H9 (cell line): ENCODE measurements around the gene ZCCHC7. TPM values are rescaled to one million over a fixed set of nuclear protein-coding genes. Genes with fewer than 3 reads are reported as not detected.

Source experiments
- DNase-seq: peaks from one replicate; pipeline ENCODE4 v3.0.0-alpha.2; 2017
- H2AFZ ChIP-seq: one replicate; pipeline ENCODE4 v1.6.1; 2013; ENCODE audit warnings: mild to moderate bottlenecking, low read length, control low read depth, moderate library complexity
- H2AK5ac ChIP-seq: 2 replicates; pipeline ENCODE4 v1.6.1; 2013; ENCODE audit warnings: low read length, control low read depth, mixed read lengths; ENCODE audit not compliant: insufficient read length
- H2BK120ac ChIP-seq: one replicate; pipeline ENCODE4 v1.6.1; 2013; ENCODE audit warnings: low read depth, mild to moderate bottlenecking, low read length, control low read depth, inconsistent platforms; ENCODE audit not compliant: poor library complexity, severe bottlenecking
- H2BK12ac ChIP-seq: 2 replicates; pipeline ENCODE4 v1.6.1; 2013; ENCODE audit warnings: low read length, control low read depth, mixed read lengths, low read depth; ENCODE audit not compliant: insufficient read length
- H2BK15ac ChIP-seq: 2 replicates; pipeline ENCODE4 v1.6.1; 2013; ENCODE audit warnings: low read depth, low read length, control low read depth
- H2BK20ac ChIP-seq: one replicate; pipeline ENCODE4 v1.6.1; 2013; ENCODE audit warnings: low read depth, mild to moderate bottlenecking, low read length, control low read depth, inconsistent platforms; ENCODE audit not compliant: poor library complexity, severe bottlenecking
- H2BK5ac ChIP-seq: 2 replicates; pipeline ENCODE4 v1.6.1; 2013; ENCODE audit warnings: low read length, control low read depth, mixed read lengths; ENCODE audit not compliant: insufficient read length
- H3K14ac ChIP-seq: 2 replicates; pipeline ENCODE4 v1.6.1; 2013; ENCODE audit warnings: low read length, control low read depth; ENCODE audit not compliant: insufficient read depth
- H3K18ac ChIP-seq: 2 replicates; pipeline ENCODE4 v1.6.1; 2013; ENCODE audit warnings: low read depth, mild to moderate bottlenecking, mixed read lengths, low read length, control low read depth; ENCODE audit not compliant: insufficient read length
- H3K23ac ChIP-seq: 2 replicates; pipeline ENCODE4 v1.6.1; 2013; ENCODE audit warnings: low read length, control low read depth, mixed read lengths, low read depth; ENCODE audit not compliant: insufficient read length
- H3K23me2 ChIP-seq: 2 replicates; pipeline ENCODE4 v1.6.1; 2013; ENCODE audit warnings: low read depth, mild to moderate bottlenecking, mixed read lengths, low read length, control low read depth; ENCODE audit not compliant: insufficient read length, poor library complexity, severe bottlenecking
- H3K27ac ChIP-seq: 2 replicates; pipeline ENCODE4 v1.5.1; 2013; ENCODE audit warnings: low read length, control low read depth, mixed read lengths, low read depth; ENCODE audit not compliant: insufficient read length
- H3K27me3 ChIP-seq: 2 replicates; pipeline ENCODE4 v1.6.1; 2013; ENCODE audit warnings: low read length, control low read depth, inconsistent platforms; ENCODE audit not compliant: insufficient read depth
- H3K4ac ChIP-seq: 2 replicates; pipeline ENCODE4 v1.6.1; 2013; ENCODE audit warnings: low read depth, mild to moderate bottlenecking, control low read depth, inconsistent platforms, low read length, moderate library complexity
- H3K4me1 ChIP-seq: 2 replicates; pipeline ENCODE4 v1.6.1; 2013; ENCODE audit warnings: low read length, control low read depth, inconsistent platforms; ENCODE audit not compliant: insufficient read depth
- H3K4me2 ChIP-seq: 2 replicates; pipeline ENCODE4 v1.6.1; 2013; ENCODE audit warnings: low read length, control low read depth, mixed read lengths; ENCODE audit not compliant: insufficient read length, insufficient read depth
- H3K56ac ChIP-seq: 2 replicates; pipeline ENCODE4 v1.6.1; 2013; ENCODE audit warnings: low read depth, mild to moderate bottlenecking, mixed read lengths, low read length, control low read depth; ENCODE audit not compliant: insufficient read length
- H3K79me1 ChIP-seq: 2 replicates; pipeline ENCODE4 v1.6.1; 2013; ENCODE audit warnings: low read depth, mild to moderate bottlenecking, moderate library complexity, low read length, control low read depth, inconsistent platforms; ENCODE audit not compliant: insufficient read depth, poor library complexity, severe bottlenecking
- H3K79me2 ChIP-seq: 2 replicates; pipeline ENCODE4 v1.6.1; 2013; ENCODE audit warnings: low read length, control low read depth, inconsistent platforms; ENCODE audit not compliant: insufficient read depth
- H3K9ac ChIP-seq: 2 replicates; pipeline ENCODE4 v1.6.1; 2013; ENCODE audit warnings: low read length, control low read depth, mixed read lengths; ENCODE audit not compliant: insufficient read length; ENCODE audit errors: extremely low read depth
- H3K9me3 ChIP-seq: one replicate; pipeline ENCODE4 v1.6.1; 2013; ENCODE audit warnings: low read depth, low read length, inconsistent platforms; ENCODE audit not compliant: control insufficient read depth
- H3T11ph ChIP-seq: one replicate; pipeline ENCODE4 v1.6.1; 2013; ENCODE audit warnings: mild to moderate bottlenecking, low read length, control low read depth, inconsistent platforms
- H4K20me1 ChIP-seq: one replicate; pipeline ENCODE4 v1.6.1; 2013; ENCODE audit not compliant: control insufficient read depth, insufficient read length, insufficient read depth
- H4K5ac ChIP-seq: 2 replicates; pipeline ENCODE4 v1.6.1; 2013; ENCODE audit warnings: low read depth, mild to moderate bottlenecking, mixed read lengths, low read length, control low read depth; ENCODE audit not compliant: insufficient read length
- H4K8ac ChIP-seq: replicated peaks from 2 replicates; pipeline ENCODE4 v1.6.1; 2013; ENCODE audit warnings: low read length, control low read depth, mixed read lengths, low read depth; ENCODE audit not compliant: insufficient read length
- H4K91ac ChIP-seq: 2 replicates; pipeline ENCODE4 v1.6.1; 2013; ENCODE audit warnings: low read depth, mild to moderate bottlenecking, moderate library complexity, mixed read lengths, low read length, control low read depth; ENCODE audit not compliant: insufficient read length
- H3K27ac Mint-ChIP-seq, 3 experiments: 2 replicates in 2 of 3; 3 replicates in 1 of 3; pipeline ENCODE4 v1.8.0; 2020 to 2021; ENCODE audit warnings: mixed read lengths in 3 of 3, mild to moderate bottlenecking in 1 of 3, moderate library complexity in 1 of 3
- H3K27me3 Mint-ChIP-seq: 2 replicates; pipeline ENCODE4 v1.8.0; 2021; ENCODE audit warnings: low read depth, mild to moderate bottlenecking, moderate library complexity, mixed read lengths
- H3K36me3 Mint-ChIP-seq, 3 experiments: 2 replicates in 2 of 3; 3 replicates in 1 of 3; pipeline ENCODE4 v1.8.0; 2020 to 2021; ENCODE audit warnings: low read depth in 3 of 3, mixed read lengths in 3 of 3; ENCODE audit not compliant: insufficient read depth in 1 of 3
- H3K4me1 Mint-ChIP-seq, 2 experiments: 2 replicates each; pipeline ENCODE4 v1.8.0; 2020; ENCODE audit warnings: mixed read lengths in 2 of 2
- H3K4me3 Mint-ChIP-seq, 2 experiments: 2 replicates in 1 of 2; 3 replicates in 1 of 2; pipeline ENCODE4 v1.8.0; 2020 to 2021; ENCODE audit warnings: mild to moderate bottlenecking in 2 of 2, mixed read lengths in 2 of 2, moderate library complexity in 1 of 2
- H3K9me3 Mint-ChIP-seq, 2 experiments: 2 replicates in 1 of 2; 3 replicates in 1 of 2; pipeline ENCODE4 v1.8.0; 2020; ENCODE audit warnings: mild to moderate bottlenecking in 2 of 2, mixed read lengths in 2 of 2, moderate library complexity in 1 of 2
- WGBS: extraction: QIAGEN DNeasy Blood & Tissue Kit; methylation state at CpG from one replicate; pipeline ENCODE4 v1.1.7; 2013; ENCODE audit warnings: missing lambda C conversion rate, low lambda C conversion rate, mixed read lengths; ENCODE audit not compliant: insufficient read length; ENCODE audit errors: extremely low coverage; 5-methylcytosine and 5-hydroxymethylcytosine counted together
- total RNA-seq: library from RNA; stranded (reverse); gene quantifications from 2 replicates; pipeline ENCODE4 v1.2.1, GENCODE V29; 2021
- TF ChIP-seq, protein P1 (sequence below): fragments of 200-600 bp; sonication (generic); conservative IDR thresholded peaks from 3 replicates; pipeline ENCODE4 v1.8.0; 2021; ENCODE audit warnings: antibody characterized with exemption, mild to moderate bottlenecking

ZCCHC7 gene
- total RNA-seq, 1 experiment from 2014 or later = 20.3 TPM

DNA sequence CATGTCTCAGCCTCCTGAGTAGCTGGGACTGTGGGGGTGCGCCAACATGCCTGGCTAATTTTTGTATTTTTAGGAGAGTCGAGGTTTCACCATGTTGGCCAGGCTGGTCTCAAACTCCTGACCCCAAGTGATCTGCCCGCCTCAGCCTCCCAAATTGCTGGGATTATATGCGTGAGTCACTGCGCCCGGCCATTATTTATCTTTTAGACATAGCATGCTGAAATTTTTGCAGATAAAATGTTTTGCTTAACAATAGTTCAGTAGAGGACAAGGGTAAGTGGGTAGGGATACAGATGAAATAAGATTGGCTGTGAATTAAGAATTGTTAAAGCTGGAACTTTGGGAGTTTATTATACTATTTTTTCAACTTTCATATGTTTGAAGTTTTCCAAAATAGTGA, 151.3 kb downstream of the ZCCHC7 start:
- no peak overlapping the region for H2BK12ac ChIP-seq
- no peak overlapping the region for H4K5ac ChIP-seq
- H3K4me1 ChIP-seq = no peaks in the 10 kb centered on the region
- H3K4me2 ChIP-seq = no peak overlapping the region
- no peak overlapping the region for H4K91ac ChIP-seq
- no peaks in the 10 kb centered on the region for H3K79me2 ChIP-seq
- H3K27me3 ChIP-seq = no peaks in the 10 kb centered on the region
- H4K20me1 ChIP-seq = no peaks in the 10 kb centered on the region
- H2BK5ac ChIP-seq = no peak overlapping the region
- no peaks in the 10 kb centered on the region for H3K9me3 ChIP-seq
- Mint-ChIP-seq H3K9me3 (peaks cover 0 to 2% of the 10 kb centered on the region in 2 experiments; a peak in 1 of 5 replicates), H3K27ac (no peak overlapping the region), H3K4me3 (no peak overlapping the region), H3K4me1 (no peaks in the 10 kb centered on the region), H3K36me3 (peaks cover 0 to 6% (median 3%) of the 10 kb centered on the region in 3 experiments; a peak in 3 of 7 replicates), H3K27me3 (no peaks in the 10 kb centered on the region)
- H2BK20ac ChIP-seq = no peak overlapping the region
- H2AK5ac ChIP-seq = no peak overlapping the region
- no peak overlapping the region for H3K4ac ChIP-seq
- H2BK15ac ChIP-seq = no peak overlapping the region
- no peak overlapping the region for H4K8ac ChIP-seq
- no peak overlapping the region for H3K9ac ChIP-seq
- no peak overlapping the region for H2AFZ ChIP-seq
- no peaks in the 10 kb centered on the region for H3K79me1 ChIP-seq
- H2BK120ac ChIP-seq = no peak overlapping the region
- no peak overlapping the region for H3K27ac ChIP-seq
- H3K23ac ChIP-seq = no peak overlapping the region
- no peak for DNase-seq
- H3K14ac ChIP-seq = no peak overlapping the region
- H3K18ac ChIP-seq = no peak overlapping the region
- TF ChIP-seq, protein P1, sequence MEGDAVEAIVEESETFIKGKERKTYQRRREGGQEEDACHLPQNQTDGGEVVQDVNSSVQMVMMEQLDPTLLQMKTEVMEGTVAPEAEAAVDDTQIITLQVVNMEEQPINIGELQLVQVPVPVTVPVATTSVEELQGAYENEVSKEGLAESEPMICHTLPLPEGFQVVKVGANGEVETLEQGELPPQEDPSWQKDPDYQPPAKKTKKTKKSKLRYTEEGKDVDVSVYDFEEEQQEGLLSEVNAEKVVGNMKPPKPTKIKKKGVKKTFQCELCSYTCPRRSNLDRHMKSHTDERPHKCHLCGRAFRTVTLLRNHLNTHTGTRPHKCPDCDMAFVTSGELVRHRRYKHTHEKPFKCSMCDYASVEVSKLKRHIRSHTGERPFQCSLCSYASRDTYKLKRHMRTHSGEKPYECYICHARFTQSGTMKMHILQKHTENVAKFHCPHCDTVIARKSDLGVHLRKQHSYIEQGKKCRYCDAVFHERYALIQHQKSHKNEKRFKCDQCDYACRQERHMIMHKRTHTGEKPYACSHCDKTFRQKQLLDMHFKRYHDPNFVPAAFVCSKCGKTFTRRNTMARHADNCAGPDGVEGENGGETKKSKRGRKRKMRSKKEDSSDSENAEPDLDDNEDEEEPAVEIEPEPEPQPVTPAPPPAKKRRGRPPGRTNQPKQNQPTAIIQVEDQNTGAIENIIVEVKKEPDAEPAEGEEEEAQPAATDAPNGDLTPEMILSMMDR = no peak
- no peaks in the 10 kb centered on the region for H3K23me2 ChIP-seq
- WGBS = no CpG with 5 or more reads among the region's 6 CpGs
- H3T11ph ChIP-seq = no peak overlapping the region
- H3K56ac ChIP-seq = no peak overlapping the region
